HG03159 (cell line): ENCODE measurements around the gene HMOX1.
A peak's percentile ranks its signal among the peaks of the same experiment; 100 is the strongest.
"Not testable (repeated sequence)": the region's sequence is repeated elsewhere in the genome, so short reads cannot be mapped to it uniquely, and the experiment has no call there.

Experiments
- ATAC-seq: cut with Tn5 transposase; IDR thresholded peaks from one replicate; pipeline ENCODE4 v1.9.1; 2021; ENCODE audit warnings: mild to moderate bottlenecking, moderate library complexity; ENCODE audit not compliant: unreplicated experiment

HMOX1 gene

DNA sequence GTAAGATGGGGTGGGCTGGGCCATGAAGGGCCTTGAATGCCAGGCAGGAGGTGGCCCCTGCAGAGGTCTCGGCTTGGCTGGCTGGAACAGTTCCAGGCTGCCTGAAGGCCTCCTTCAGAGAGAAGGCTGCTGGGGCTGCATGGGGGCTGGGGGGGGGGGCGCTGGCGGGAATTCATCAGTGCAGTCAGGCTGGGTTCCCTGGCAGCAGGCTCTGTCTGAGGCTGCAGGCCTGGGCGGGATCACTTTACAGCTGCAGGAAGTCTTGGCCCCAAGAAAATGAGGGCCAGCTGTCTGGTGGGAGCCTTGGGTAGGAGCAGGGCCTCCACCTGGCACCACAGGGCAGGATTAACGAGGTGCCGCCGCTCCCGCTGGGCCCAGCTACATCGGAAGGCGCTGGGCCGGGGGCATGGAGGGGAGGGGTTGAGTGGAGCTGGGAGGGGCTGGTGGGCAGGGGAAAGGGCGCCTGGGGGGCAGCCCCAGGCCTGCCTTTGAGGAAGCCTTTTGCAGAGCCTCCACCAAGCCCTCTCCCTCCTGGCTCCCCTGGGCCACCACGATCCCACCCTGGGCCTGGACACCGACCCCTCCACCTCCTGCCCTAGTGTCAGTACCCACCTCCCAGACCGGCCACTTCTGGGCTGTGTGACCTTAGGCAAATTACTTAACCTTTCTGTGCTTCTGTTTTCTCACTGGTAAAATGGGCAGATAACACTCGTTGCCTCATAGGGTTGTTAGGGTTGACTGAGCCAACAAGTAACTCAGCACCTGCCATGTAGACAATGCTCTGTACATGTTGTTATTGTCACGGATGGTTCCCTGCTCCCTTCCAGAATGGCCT lies 31.0 kb upstream of the HMOX1 start:
- no peak for ATAC-seq

DNA sequence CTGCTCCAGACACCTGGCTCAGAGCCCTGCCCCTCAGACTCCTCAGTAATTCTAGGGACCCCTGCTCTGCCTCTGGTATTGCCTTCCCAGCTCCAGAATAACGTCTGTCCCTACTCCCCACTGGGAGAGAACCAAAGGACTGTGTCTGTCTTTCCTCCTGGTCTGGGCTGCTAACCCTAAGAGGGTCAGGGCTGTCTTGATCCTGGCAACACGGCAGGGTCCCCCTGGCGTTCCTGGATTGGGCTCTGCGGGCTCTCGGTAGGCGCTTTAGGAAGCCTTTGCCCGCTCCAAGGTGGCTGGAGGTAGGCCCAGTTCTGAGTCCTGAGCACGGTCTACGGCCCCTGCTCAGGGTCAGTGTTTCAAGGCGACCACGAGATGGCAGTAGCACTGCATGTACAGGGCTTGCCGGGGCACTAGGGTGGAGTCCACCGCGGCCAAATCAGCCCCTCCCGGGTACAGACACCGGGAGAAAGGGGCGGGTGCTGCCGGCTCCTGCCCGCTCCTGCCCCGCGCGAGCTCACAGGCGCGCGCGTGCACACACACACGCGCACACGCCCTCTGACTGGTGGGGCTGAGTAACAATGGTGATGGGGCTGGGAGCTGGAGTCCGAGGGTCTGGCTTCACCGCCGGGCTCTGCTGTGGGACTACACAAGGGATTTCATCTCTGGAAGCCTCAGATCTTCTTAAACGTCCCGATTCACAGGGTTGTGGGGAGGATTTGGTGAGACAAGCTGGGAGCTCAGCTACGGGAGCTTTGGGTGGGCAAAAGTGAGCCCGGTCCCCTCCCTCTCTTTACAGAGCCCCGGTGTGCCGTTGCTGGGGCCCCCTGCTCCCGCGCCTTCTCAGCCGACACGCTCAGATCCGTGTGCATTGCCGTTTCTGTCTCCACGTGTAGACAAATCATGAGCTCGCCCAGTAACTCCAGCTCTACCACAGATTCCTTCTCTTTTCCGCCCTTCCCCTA lies 30.1 kb upstream of the HMOX1 start:
- ATAC-seq, result peak; percentile 71

DNA sequence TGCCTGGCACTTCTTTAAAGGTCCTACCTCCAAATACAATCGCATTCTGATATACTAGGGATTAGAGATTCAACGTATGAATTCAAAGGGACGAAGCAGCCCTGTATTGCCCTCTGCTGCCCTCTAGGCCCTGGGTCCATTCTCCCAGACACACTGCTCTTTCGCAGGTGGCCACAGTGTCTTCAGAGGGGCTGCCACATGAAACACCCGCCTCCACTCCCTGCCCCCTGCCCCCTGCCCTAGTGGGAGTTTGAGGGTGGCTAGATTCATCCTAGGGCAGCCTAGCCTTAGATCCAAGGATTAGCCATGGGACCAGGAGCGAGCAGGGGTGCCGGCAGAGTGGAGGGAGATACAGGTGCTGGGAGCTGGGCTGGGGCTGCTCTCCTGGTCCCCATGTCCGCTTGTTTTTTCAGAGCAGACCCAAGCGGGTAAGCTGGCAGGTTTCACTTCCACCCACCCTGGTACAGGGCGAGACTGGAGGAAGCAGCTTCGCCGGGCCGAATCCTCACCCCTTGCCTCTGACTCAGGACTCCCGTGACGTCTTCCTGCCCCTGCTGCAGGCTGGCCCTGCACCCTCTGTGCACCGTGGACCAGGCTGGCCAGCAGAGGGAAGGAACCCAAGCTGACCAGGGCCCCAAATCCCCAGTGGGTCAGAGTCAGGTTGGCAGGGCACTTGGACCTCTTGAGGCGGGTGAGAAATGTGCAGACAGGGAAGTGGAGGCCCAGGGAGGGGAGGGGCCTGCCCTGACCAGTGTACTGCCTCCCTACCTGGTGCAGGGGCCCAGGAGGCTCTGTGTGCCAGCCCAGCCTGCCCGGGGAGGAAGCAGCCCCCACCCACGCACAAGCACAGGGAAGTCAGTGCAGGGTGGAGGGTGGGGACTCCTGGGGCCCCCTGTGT lies 28.4 kb upstream of the HMOX1 start:
- ATAC-seq, result peak; percentile 41

- ATAC-seq, result no peak
Measured at GRCh38 chr22:35353318-35353717, 27.6 kb upstream of the HMOX1 start.

- ATAC-seq, result no peak
Measured at GRCh38 chr22:35354068-35354467, 26.8 kb upstream of the HMOX1 start.

- no peak for ATAC-seq
Measured at GRCh38 chr22:35357883-35358621, 22.8 kb upstream of the HMOX1 start.

- no peak for ATAC-seq
Measured at GRCh38 chr22:35359380-35360065, 21.4 kb upstream of the HMOX1 start.

DNA sequence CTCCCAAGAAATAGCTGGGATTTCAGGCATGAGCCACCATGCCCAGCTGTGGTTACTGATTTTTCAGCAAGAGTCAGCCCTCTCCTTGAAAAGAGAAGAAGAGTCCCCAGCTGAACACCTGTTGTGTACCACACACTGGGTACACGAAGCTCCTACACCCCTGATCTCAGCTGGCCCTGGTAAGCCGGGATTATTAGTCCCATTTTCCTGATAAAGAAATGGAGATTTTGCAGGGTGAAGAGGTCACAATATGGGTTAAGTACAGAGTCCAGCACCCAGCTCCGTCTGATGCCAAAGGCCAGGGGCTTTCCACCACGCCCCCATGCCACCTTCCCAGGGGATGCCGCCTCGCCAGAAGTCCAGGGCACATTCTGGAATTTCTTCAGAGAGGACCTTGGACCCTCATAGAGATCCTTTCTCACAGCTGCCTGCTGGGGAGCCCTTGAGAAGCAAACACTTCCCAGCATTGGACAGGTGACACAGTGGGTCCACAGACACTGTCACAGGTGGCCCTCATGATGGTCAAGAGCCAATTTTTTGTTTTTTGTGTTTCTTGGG lies 19.8 kb upstream of the HMOX1 start:
- no peak for ATAC-seq

- no peak for ATAC-seq
Measured at GRCh38 chr22:35363566-35364086, 17.3 kb upstream of the HMOX1 start.

DNA sequence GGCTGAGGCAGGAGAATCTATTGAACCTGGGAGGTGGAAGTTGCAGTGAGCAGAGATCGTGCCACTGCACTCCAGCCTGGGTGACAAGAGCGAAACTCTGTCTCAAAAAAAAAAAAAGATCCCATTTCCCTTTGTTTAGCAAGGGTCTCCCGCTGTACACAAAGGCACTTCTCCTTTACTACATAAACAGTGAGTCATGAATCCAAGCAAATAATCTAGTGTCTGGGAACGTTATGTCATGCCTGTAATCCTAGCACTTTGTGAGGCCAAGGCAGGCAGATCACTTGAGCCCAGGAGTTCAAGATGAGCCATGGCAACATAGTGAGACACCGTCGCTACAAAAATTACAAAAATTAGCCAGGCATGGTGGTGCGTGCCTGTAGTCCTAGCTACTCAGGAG lies 16.7 kb upstream of the HMOX1 start:
- ATAC-seq, result not testable (repeated sequence)

GRCh38 chr22:35367331-35367886 lies 13.5 kb upstream of the HMOX1 start:
- no peak for ATAC-seq

DNA sequence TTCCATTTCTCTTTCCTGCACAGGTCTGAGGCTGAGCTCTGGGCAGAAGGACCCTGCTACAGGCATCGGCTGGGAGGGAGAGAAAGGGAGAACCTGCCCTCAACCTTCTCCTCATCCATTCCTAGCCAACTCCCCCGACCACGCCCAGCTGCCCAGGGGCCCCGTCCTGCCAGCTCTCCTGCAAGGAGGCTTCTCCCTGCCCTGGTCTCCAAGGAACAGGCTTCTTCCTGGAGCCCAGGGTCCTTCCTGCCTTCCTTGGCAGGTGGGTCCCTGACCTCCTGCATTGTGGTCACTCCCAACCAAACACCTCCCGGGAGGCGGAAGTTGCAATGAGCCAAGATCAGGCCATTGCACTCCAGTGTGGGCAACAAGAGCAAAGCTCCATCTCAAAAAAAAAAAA lies 12.5 kb upstream of the HMOX1 start:
- no peak for ATAC-seq

DNA sequence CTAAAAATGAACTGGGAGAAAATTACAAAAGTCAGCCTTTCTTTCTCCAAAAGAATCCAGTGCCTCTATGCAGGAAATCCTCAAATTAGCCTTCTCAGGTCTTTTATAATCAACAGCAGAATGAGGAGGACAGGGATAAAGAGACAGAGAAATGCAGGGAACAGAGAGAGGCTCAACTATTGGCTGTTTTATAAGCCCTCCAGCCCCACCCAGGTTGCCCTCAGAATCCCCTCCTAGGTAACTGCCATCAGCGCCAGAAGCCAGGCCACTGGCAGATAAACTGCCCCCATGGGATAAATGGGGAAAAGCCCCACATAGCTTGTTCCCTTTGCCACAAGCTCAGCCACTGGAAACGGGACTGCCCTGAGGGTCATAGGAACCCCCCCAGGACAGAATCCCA lies 10.9 kb upstream of the HMOX1 start:
- no peak for ATAC-seq

- ATAC-seq, result no peak
Measured at GRCh38 chr22:35373781-35374180, 7.1 kb upstream of the HMOX1 start.

- ATAC-seq, result no peak
Measured at GRCh38 chr22:35375031-35375430, 5.9 kb upstream of the HMOX1 start.

DNA sequence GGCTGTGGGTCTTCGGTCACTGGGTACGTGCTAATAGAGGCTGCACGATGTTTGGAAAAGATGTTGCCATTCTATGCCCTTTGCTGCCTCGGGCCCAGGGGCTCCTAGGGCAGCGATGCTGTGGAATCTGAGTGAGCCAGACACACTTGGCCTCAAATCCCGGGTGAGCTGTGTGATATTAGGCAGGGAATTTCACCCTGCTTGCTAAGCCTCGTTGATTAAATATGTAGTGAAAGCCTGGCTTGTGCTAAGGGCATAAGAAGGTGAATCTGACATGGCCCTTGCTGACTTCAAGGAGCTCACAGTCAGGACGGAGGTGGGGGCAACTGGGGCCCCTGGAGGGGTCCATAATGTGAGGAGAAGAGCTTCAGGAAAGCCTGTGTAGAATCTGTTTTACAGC lies 5.4 kb upstream of the HMOX1 start:
- ATAC-seq, result no peak

- ATAC-seq, result peak; percentile 62
Measured at GRCh38 chr22:35376728-35377472, 4.0 kb upstream of the HMOX1 start.

GRCh38 chr22:35377735-35378134 lies 3.2 kb upstream of the HMOX1 start:
- no peak for ATAC-seq
